Stomach (tissue), 9 donors: ENCODE results near the gene MEA1. TPM values are rescaled to one million over a fixed set of nuclear protein-coding genes. Genes with fewer than 3 reads are reported as not detected.
"Not testable (repeated sequence)": the region's sequence is repeated elsewhere in the genome, so short reads cannot be mapped to it uniquely, and the experiment has no call there.

ENCODE experiments used
- DNase-seq, 2 donors: peaks; one replicate each; pipeline versions ENCODE4 v3.0.0 to v3.0.0-alpha.2; 2013 to 2019
- H3K27ac ChIP-seq, 5 donors: fragments of 200-600 bp in 4 of 5; sonication (generic) in 4 of 5; one replicate each; pipeline ENCODE4 v1.5.1; 2013 to 2019; ENCODE audit warnings: mild to moderate bottlenecking in 1 of 5, moderate library complexity in 1 of 5
- H3K27me3 ChIP-seq, 3 donors: fragments of 200-600 bp; sonication (generic); one replicate each; pipeline ENCODE4 v1.5.1; 2017 to 2019; ENCODE audit warnings: mixed run types in 1 of 3
- H3K36me3 ChIP-seq, 4 donors: fragments of 200-600 bp; sonication (generic); 1 replicate in 3 of 4; 2 replicates in 1 of 4; pipeline ENCODE4 v1.5.1; 2016 to 2019
- H3K4me1 ChIP-seq, 4 donors: fragments of 200-600 bp; sonication (generic); one replicate each; pipeline ENCODE4 v1.5.1; 2016 to 2019
- H3K4me3 ChIP-seq, 4 donors: fragments of 200-600 bp; sonication (generic) in 3 of 4; one replicate each; pipeline ENCODE4 v1.5.1; 2016 to 2019; ENCODE audit warnings: mild to moderate bottlenecking in 1 of 4
- H3K9me3 ChIP-seq, 4 donors: fragments of 200-600 bp; sonication (generic); one replicate each; pipeline ENCODE4 v1.5.1; 2016 to 2019
- EP300 ChIP-seq: sonication (generic); formaldehyde crosslinking; IDR thresholded peaks from one replicate; pipeline ENCODE4 v1.6.1; 2017; ENCODE audit warnings: antibody characterized with exemption
- POLR2A ChIP-seq, 4 donors: fragments of 450-650 bp; IDR thresholded peaks; one replicate each; pipeline ENCODE4 v1.6.1; 2016; ENCODE audit warnings: antibody characterized with exemption in 4 of 4, control low read depth in 2 of 4, mild to moderate bottlenecking in 1 of 4, moderate library complexity in 1 of 4
- POLR2AphosphoS5 ChIP-seq, 3 donors: sonication (generic); formaldehyde crosslinking; IDR thresholded peaks; one replicate each; pipeline ENCODE4 v1.6.1; 2016; ENCODE audit warnings: antibody characterized with exemption in 3 of 3
- WGBS, 5 donors: extraction: QIAGEN DNeasy Blood & Tissue Kit in 3 of 5; methylation state at CpG; one replicate each; pipeline versions ENCODE4 v1.1.5 to v1.1.7; 2013 to 2018; 5-methylcytosine and 5-hydroxymethylcytosine counted together
- intact Hi-C: fragments of 100-400 bp; cut with DNase I; formaldehyde crosslinking; loops from one replicate; pipeline ENCODE4 v1.15.1; 2023; ENCODE audit warnings: low total_unique reads
- polyA plus RNA-seq, 3 donors: library from polyadenylated mRNA; stranded (reverse); fragments of 200-250 nt; gene quantifications; one replicate each; pipeline ENCODE4 v1.2.3, GENCODE V29; 2013
- total RNA-seq, 5 donors: library from RNA; depleted of rRNA; stranded (reverse); fragments of >200 nt; gene quantifications; one replicate each; pipeline versions ENCODE4 v1.1.0 to v1.2.3, GENCODE V29; 2014 to 2016
- TF ChIP-seq, protein P1 (sequence below), 7 experiments: fragments of 450-650 bp in 4 of 7; fragments of 200-600 bp in 3 of 7; sonication (generic) in 3 of 7; IDR thresholded peaks; one replicate each; pipeline ENCODE4 v1.5.1; 2016 to 2019; ENCODE audit warnings: antibody characterized with exemption in 7 of 7, control low read depth in 2 of 7, mild to moderate bottlenecking in 1 of 7
- donor health status: healthy with polysubstance abuse.
- donor health status: Bipolar disorder and iron deficiency.
- donor health status: healthy.

MEA1 gene
- total and polyA plus RNA-seq, 8 donors, result 3.6 to 118 (median 50.0) TPM

DNA sequence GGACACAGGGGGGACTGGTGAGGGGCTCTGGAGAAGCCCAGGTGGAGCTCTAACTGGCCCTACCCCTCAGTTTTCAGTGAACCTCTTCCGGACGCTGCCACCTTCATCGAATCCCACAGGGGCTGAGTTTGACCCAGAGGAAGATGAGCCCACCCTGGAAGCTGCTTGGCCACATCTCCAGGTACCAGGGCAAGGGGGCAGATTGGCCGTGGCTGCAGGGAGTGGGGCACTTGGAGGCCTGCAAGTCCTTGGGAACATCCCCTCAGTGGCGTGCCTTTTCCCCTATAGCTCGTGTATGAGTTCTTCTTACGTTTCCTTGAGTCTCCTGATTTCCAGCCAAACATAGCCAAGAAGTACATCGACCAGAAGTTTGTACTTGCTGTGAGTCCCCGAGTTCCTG is 6.6 kb downstream of the MEA1 start:
- Histone ChIP-seq H3K27me3 (no peaks in the 10 kb centered on the region), H3K4me3 (no peak overlapping the region), H3K4me1 (peaks cover 0 to 6% (median 4%) of the 10 kb centered on the region in 4 donors), H3K27ac (no peak overlapping the region), H3K9me3 (no peaks in the 10 kb centered on the region), H3K36me3 (peaks cover 44 to 85% (median 76%) of the 10 kb centered on the region in 4 donors)
- intact Hi-C loops, result no loop called here
- 88 to 95% (median 93%) methylated on average over 8 to 9 of the region's 9 CpGs for WGBS, 5 donors
- TF ChIP-seq POLR2A (IDR thresholded peaks at IDR 0.05) (no peak), POLR2AphosphoS5 (IDR thresholded peaks at IDR 0.05) (no peak)
- DNase-seq, result no peak

DNA sequence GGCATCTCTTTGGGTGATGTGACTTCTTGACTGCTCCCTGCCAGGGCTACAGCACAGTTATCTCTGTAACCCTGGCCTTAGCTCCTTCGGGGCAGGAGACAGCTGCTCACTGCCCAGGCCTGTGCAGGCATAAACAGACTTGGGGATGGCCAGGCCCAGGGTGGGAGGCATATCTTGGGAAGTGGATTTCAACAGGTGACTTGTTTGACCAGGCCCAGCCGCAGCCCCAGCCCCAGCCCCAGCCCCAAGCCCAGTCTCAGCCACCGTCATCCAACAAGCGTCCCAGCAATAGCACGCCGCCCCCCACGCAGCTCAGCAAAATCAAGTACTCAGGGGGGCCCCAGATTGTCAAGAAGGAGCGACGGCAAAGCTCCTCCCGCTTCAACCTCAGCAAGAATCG is 7.5 kb downstream of the MEA1 start:
- intact Hi-C loops, result no loop called here
- TF ChIP-seq POLR2A (IDR thresholded peaks at IDR 0.05) (no peak), EP300 (no peak), POLR2AphosphoS5 (IDR thresholded peaks at IDR 0.05) (no peak)
- TF ChIP-seq, protein P1, sequence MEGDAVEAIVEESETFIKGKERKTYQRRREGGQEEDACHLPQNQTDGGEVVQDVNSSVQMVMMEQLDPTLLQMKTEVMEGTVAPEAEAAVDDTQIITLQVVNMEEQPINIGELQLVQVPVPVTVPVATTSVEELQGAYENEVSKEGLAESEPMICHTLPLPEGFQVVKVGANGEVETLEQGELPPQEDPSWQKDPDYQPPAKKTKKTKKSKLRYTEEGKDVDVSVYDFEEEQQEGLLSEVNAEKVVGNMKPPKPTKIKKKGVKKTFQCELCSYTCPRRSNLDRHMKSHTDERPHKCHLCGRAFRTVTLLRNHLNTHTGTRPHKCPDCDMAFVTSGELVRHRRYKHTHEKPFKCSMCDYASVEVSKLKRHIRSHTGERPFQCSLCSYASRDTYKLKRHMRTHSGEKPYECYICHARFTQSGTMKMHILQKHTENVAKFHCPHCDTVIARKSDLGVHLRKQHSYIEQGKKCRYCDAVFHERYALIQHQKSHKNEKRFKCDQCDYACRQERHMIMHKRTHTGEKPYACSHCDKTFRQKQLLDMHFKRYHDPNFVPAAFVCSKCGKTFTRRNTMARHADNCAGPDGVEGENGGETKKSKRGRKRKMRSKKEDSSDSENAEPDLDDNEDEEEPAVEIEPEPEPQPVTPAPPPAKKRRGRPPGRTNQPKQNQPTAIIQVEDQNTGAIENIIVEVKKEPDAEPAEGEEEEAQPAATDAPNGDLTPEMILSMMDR (IDR thresholded peaks at IDR 0.05), result no peak
- H3K9me3 ChIP-seq, result no peaks in the 10 kb centered on the region
- DNase-seq, result no peak
- H3K27me3 ChIP-seq, result no peaks in the 10 kb centered on the region
- H3K4me1 ChIP-seq, result no peaks in the 10 kb centered on the region
- H3K36me3 ChIP-seq, result peaks cover 38 to 85% (median 70%) of the 10 kb centered on the region in 4 donors
- no peak overlapping the region for H3K4me3 ChIP-seq
- WGBS, 5 donors, result 89 to 98% (median 96%) methylated on average over 6 to 11 of the region's 11 CpGs
- no peak overlapping the region for H3K27ac ChIP-seq

DNA sequence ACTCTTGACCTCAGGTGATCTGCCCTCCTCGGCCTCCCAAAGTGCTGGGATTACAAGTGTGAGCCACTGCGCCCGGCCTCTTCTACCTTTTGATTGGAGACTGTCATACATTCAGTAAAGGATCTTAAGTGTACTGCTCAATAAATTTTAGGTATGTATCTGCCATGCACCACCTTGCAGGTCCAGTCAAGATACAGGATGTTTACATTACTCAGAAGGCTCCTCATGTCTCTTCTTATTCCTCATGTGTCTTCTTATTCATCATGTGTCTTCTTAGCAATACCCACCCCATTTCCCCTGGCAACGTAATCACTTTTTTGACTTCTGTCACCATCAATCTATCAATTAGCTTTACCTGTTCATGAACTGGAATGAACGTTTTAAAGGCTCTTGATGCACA is 7.9 kb downstream of the MEA1 start:
- H3K27me3 ChIP-seq, result no peaks in the 10 kb centered on the region
- no peak overlapping the region for H3K4me3 ChIP-seq
- no peak for DNase-seq
- TF ChIP-seq POLR2A (IDR thresholded peaks at IDR 0.05) (no peak), EP300 (no peak), POLR2AphosphoS5 (IDR thresholded peaks at IDR 0.05) (no peak)
- TF ChIP-seq, protein P1 (IDR thresholded peaks at IDR 0.05), result no peak
- H3K9me3 ChIP-seq, result no peaks in the 10 kb centered on the region
- intact Hi-C loops, result no loop called here
- H3K4me1 ChIP-seq, result no peaks in the 10 kb centered on the region
- 86 to 95% (median 92%) methylated on average over 5 of the region's 5 CpGs for WGBS, 5 donors
- H3K27ac ChIP-seq, result no peak overlapping the region
- H3K36me3 ChIP-seq, result peaks cover 34 to 84% (median 68%) of the 10 kb centered on the region in 4 donors

DNA sequence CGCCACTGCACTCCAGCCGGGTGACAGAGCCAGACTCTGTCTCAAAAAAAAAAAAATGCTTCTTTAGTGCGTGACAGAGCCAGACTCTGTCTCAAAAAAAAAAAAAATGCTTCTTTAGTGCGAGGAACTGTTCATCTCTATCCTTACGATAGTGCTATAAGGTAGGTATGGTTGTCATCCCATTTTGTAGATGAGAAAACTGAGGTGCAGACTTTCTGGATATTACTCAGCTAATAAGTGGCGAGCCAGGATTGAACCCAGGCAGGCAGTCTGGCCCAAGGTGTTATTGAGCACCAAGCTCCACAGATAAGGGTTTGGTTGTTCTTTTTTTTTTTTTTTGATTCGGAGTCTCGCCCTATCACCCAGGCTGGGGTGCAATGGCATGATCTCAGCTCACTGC is 11.9 kb downstream of the MEA1 start:
- H3K27me3 ChIP-seq, result no peaks in the 10 kb centered on the region
- H3K27ac ChIP-seq, result no peak overlapping the region
- no peaks in the 10 kb centered on the region for H3K9me3 ChIP-seq
- no peak overlapping the region for H3K4me3 ChIP-seq
- H3K4me1 ChIP-seq, result peaks cover 0 to 3% (median 0%) of the 10 kb centered on the region in 4 donors
- DNase-seq, result no peak
- H3K36me3 ChIP-seq, result peaks cover 9 to 50% (median 30%) of the 10 kb centered on the region in 4 donors
- intact Hi-C loops, result no loop called here
- 97 to 100% (median 98%) methylated on average over 8 of the region's 8 CpGs for WGBS, 5 donors
- TF ChIP-seq, protein P1 (IDR thresholded peaks at IDR 0.05), result no peak
- TF ChIP-seq EP300, result no peak
- no peak for TF ChIP-seq POLR2AphosphoS5 (IDR thresholded peaks at IDR 0.05)
- no peak for TF ChIP-seq POLR2A (IDR thresholded peaks at IDR 0.05)

DNA sequence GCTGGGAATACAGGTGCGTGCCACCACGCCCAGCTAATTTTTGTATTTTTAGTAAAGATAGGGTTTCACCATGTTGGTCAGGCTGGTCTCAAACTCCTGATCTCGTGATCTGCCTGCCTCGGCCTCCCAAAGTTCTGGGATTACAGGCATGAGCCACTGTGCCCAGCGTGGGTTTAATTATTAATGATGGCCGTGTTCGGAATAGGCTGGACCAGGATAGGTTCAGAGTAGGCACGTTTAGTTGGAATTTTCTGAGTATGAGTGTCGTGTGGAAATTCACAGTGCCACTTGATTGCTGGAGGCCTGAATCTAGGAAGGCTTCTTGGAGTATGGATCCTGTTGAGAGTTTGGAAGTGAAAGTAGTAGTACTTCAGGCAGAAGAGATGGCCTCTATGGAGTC is 15.5 kb downstream of the MEA1 start:
- DNase-seq, H3K27ac ChIP-seq, H3K4me3 ChIP-seq, H3K27me3 ChIP-seq, H3K9me3 ChIP-seq, intact Hi-C loops: not testable (repeated sequence)
- Histone ChIP-seq H3K4me1 (peaks cover 0 to 12% (median 2%) of the 10 kb centered on the region in 4 donors), H3K36me3 (peaks cover 3 to 38% (median 22%) of the 10 kb centered on the region in 4 donors)
- WGBS, 5 donors, result 93 to 96% (median 94%) methylated on average over 7 to 9 of the region's 9 CpGs
